BLaER1 (cell line): ENCODE measurements around the gene CFAP92.

Experiments
- H3K27ac ChIP-seq: shearing (Covaris generic); formaldehyde crosslinking; 2 replicates; pipeline ENCODE4 v1.8.1; 2022
- H3K27me3 ChIP-seq: shearing (Covaris generic); formaldehyde crosslinking; 2 replicates; pipeline ENCODE4 v1.8.1; 2022
- H3K36me3 ChIP-seq: shearing (Covaris generic); formaldehyde crosslinking; 2 replicates; pipeline ENCODE4 v1.8.1; 2022
- H3K4me1 ChIP-seq: shearing (Covaris generic); formaldehyde crosslinking; 2 replicates; pipeline ENCODE4 v1.8.1; 2022
- H3K4me2 ChIP-seq: shearing (Covaris generic); formaldehyde crosslinking; 2 replicates; pipeline ENCODE4 v1.8.1; 2022
- H3K4me3 ChIP-seq: shearing (Covaris generic); formaldehyde crosslinking; 2 replicates; pipeline ENCODE4 v1.8.1; 2022
- H3K9ac ChIP-seq: shearing (Covaris generic); formaldehyde crosslinking; 2 replicates; pipeline ENCODE4 v1.8.1; 2022
- H3K9me3 ChIP-seq: shearing (Covaris generic); formaldehyde crosslinking; 2 replicates; pipeline ENCODE4 v1.8.1; 2022
- H4K20me1 ChIP-seq: shearing (Covaris generic); formaldehyde crosslinking; 2 replicates; pipeline ENCODE4 v1.8.1; 2022
- Cebpa-rat ChIP-seq: shearing (Covaris generic); IDR thresholded peaks from 2 replicates; pipeline ENCODE4 v1.8.1; 2022

Gene CFAP92

DNA sequence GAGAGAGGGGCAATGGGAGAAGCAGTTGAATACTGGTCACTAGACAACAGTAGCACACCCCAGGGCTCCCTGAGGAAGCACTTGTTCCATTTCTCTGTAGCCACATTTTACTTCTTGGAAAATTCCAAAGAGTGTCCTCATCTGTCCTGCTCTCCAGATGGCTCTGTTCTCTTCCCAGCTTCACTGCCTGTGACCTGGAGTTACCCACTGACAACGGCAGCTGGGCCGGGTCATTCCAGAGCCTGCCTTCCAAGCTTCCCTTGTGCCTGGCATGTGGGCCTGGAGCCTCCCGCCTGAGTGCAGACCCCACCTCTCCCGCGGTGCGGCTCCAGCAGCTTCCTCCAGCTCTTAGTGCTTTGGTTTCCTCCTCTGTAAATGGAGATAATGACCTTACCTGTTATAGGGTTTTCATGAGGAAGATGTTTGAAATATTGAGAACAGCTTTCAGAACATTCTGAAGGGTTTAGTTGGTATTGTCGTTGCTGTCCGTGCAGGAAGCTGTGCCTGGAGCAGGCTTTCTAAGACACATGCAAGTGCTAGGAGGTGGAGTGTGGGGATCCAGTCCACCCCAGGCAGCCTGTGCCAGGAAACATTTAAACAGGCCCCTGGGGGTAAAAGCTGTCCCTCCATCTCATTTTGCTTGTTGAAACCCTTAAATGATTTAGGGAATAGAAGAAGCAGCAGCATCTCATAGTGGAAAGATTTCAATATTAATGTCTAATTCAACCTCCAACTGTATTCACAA is 32.0 kb upstream of the CFAP92 start:
- Histone ChIP-seq H3K9me3 (peaks cover 10% of the 10 kb centered on the region), H3K4me3 (no peak overlapping the region), H3K36me3 (no peaks in the 10 kb centered on the region), H3K27ac (no peak overlapping the region), H3K4me1 (peaks cover 56% of the 10 kb centered on the region), H3K4me2 (peak overlapping the region; percentile 87), H3K27me3 (no peaks in the 10 kb centered on the region), H4K20me1 (no peaks in the 10 kb centered on the region), H3K9ac (0 out of 2 replicates have a peak overlapping the region, but pooled peaks have one; percentile 6)
- no peak for TF ChIP-seq Cebpa-rat

DNA sequence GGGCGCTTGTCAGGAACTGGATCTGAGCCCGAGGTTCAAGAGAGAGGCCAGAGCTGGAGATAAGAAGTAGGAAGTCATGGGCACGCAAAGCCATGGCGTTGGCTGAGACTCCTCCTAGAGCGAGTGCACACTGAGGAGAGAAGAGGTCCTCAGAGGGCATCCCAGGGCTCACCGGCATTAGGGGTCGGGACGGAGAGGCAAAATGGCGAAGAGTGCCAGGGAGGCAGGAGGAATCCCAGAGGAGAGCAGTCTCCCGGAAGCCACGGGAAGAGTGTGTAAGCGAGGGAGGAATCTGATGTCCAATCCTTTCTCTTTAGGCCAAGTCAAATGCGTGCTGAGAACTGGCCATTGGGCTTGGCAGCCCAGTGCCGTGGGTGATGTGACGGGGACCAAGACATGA is 31.2 kb upstream of the CFAP92 start:
- H3K36me3 ChIP-seq = no peaks in the 10 kb centered on the region
- H3K4me1 ChIP-seq = peaks cover 55% of the 10 kb centered on the region
- H4K20me1 ChIP-seq = no peaks in the 10 kb centered on the region
- TF ChIP-seq Cebpa-rat = no peak
- no peak overlapping the region for H3K4me3 ChIP-seq
- peaks cover 3% of the 10 kb centered on the region for H3K9me3 ChIP-seq
- no peak overlapping the region for H3K27ac ChIP-seq
- H3K9ac ChIP-seq = no peak overlapping the region
- H3K4me2 ChIP-seq = no peak overlapping the region
- no peaks in the 10 kb centered on the region for H3K27me3 ChIP-seq

DNA sequence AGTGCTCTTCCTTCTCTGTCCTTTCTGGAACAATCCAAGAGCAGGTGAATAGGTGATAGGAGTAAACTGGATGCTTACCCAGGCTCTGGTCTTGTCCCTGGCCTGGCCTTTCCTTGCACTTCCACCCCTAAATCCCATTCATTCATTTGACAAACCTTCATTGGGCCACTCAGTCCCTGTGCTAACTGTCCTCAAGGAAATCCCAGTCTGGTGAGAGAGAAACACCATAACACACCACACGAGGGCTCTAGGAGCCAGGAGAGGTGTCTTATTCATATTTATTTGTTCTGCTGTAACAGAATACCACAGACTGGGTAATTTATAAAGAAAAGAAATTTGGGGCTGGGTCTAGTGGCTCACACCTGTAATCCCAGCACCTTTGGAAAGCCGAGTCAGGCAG is 30.0 kb upstream of the CFAP92 start:
- no peaks in the 10 kb centered on the region for H3K27me3 ChIP-seq
- no peak overlapping the region for H3K9ac ChIP-seq
- no peak overlapping the region for H3K27ac ChIP-seq
- H3K4me1 ChIP-seq = peaks cover 61% of the 10 kb centered on the region
- no peak for TF ChIP-seq Cebpa-rat
- no peaks in the 10 kb centered on the region for H3K36me3 ChIP-seq
- no peak overlapping the region for H3K4me3 ChIP-seq
- H3K9me3 ChIP-seq = no peaks in the 10 kb centered on the region
- H3K4me2 ChIP-seq = peak overlapping the region; percentile 23; the same call in 1 of the 2 replicates
- H4K20me1 ChIP-seq = no peaks in the 10 kb centered on the region

DNA sequence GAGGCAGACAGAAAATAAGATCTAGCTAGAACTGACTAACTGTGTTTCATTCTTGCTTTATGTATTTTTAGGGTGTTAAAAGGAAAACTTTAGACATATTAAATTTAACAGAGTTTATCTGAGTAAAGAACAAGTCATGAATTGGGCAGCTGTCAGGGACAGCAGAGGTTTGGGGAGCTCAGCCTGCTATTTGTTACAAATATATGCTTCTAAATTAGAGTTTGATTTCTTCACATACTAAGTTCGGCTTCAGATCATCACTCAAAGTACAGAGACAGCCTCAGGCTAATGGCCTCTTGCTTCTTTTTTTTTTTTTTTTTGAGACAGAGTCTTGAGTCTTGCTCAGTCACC is 29.1 kb upstream of the CFAP92 start:
- TF ChIP-seq Cebpa-rat = no peak
- Histone ChIP-seq H3K4me2 (peak overlapping the region; percentile 72), H3K4me1 (peaks cover 71% of the 10 kb centered on the region), H3K27me3 (no peaks in the 10 kb centered on the region), H3K4me3 (no peak overlapping the region), H3K9ac (no peak overlapping the region), H3K36me3 (no peaks in the 10 kb centered on the region), H4K20me1 (no peaks in the 10 kb centered on the region), H3K9me3 (no peaks in the 10 kb centered on the region), H3K27ac (peak overlapping the region; percentile 31; the same call in 1 of the 2 replicates)

DNA sequence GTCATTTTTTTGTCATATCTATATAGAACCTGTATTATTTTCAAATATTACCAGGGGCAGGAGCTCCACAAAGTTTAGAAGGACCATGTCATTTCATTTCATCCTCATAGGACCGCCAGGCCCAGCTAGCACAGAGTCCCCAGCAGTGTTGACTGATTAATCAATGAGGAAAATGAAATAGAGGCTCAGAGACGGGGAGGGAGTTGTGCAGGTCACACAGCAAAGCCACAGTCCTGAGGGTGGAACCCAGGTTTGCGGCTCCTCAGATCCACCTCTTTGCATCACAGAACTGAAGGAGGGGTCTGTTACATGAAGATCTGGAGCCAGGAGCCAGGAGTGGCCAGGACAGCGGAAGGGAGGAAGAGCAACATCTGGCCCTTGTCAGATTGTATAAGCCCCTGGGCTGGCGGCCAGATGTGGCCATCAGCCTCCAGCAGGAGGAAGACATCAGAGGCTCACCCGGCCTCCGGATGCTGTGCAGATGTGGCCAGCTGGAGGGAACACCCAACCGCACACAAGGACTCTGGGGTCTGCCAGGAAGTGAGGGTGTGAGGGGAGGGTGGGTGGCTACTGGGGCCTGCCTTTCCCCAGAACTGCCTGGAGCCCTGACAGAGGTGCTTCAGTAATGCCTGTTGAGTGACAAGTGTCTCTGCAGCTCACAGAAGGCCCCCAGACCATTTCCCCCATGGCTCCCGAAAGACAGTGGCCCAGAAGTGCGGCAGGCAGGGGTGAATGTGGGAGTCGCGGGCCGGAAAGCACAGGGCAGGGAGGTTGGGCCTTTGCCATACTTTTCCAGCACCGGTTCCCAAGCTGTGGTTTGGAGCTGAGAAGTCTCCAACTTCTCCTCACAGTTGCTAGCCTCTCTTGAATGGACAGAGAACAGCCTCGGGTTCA is 28.5 kb upstream of the CFAP92 start:
- Histone ChIP-seq H4K20me1 (no peaks in the 10 kb centered on the region), H3K4me1 (peaks cover 73% of the 10 kb centered on the region), H3K4me2 (peak overlapping the region; percentile 72), H3K9ac (peak overlapping the region; percentile 11; the same call in 1 of the 2 replicates), H3K27me3 (no peaks in the 10 kb centered on the region), H3K27ac (peak overlapping the region; percentile 31; the same call in 1 of the 2 replicates), H3K4me3 (no peak overlapping the region), H3K9me3 (no peaks in the 10 kb centered on the region), H3K36me3 (no peaks in the 10 kb centered on the region)
- TF ChIP-seq Cebpa-rat = no peak

DNA sequence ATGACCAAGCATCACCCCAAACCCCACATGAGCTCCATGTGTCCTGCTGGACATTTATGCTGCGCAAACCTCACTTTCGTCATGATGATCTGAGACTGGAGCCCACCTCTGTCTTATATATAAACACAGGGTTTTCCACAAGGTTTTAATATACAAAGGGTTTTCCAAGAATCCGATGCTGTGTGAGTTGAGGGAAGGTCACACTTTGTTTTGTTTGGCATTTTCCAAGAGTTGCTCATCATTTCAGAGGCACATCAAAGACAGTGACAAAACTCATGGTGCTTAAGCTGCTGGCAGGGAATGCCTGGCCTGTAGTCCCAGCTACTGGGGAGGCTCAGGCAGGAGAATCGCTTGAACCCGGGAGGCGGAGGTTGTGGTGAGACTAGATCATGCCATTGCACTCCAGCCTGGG is 27.3 kb upstream of the CFAP92 start:
- no peaks in the 10 kb centered on the region for H3K9me3 ChIP-seq
- no peaks in the 10 kb centered on the region for H3K36me3 ChIP-seq
- no peak overlapping the region for H3K4me2 ChIP-seq
- H4K20me1 ChIP-seq = no peaks in the 10 kb centered on the region
- H3K4me1 ChIP-seq = peaks cover 75% of the 10 kb centered on the region
- TF ChIP-seq Cebpa-rat = no peak
- H3K4me3 ChIP-seq = no peak overlapping the region
- no peak overlapping the region for H3K27ac ChIP-seq
- no peak overlapping the region for H3K9ac ChIP-seq
- H3K27me3 ChIP-seq = no peaks in the 10 kb centered on the region

DNA sequence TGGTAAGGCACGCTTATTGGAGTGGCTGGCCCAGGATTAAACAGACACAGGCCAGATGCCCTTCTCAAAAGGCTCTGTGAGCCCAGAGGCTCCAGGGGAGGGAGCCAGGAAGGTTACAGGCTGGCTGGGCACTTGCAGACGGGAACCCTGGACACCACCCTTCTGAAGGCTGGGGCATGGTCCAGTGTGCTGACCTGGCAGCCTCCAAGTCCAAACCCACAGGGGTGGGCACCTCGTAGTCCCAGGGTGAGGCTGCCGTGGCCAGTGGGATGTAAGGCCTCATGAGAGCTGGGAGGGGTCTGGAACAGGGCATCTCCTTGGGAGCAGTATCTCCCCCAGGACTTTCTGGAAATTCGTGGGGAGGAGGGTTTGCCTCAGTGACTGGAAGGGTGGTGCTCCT is 26.8 kb upstream of the CFAP92 start:
- Histone ChIP-seq H3K36me3 (no peaks in the 10 kb centered on the region), H3K4me1 (peaks cover 75% of the 10 kb centered on the region), H3K4me2 (no peak overlapping the region), H3K4me3 (no peak overlapping the region), H3K27ac (no peak overlapping the region), H3K9me3 (no peaks in the 10 kb centered on the region), H3K27me3 (no peaks in the 10 kb centered on the region), H3K9ac (no peak overlapping the region), H4K20me1 (no peaks in the 10 kb centered on the region)
- TF ChIP-seq Cebpa-rat = no peak

DNA sequence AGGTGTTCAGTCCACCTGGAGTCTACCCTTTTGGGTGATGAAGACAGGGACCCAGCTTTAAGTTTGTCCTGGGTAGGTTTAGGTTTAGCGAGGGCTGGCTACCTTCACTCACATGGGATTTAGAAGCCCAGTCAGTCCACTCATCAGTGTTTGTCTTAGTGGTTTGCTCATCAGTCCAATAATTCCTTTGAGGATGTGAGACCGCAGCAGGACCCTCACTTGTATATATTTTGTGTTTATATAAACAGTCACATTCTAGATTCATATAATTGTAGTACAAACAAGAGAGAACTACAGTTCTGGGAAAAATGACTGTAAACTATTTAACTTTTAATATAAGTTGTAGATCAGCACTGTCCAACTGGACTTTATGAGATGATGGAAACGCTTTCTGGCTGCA is 25.4 kb upstream of the CFAP92 start:
- no peak overlapping the region for H3K4me3 ChIP-seq
- H3K9me3 ChIP-seq = no peaks in the 10 kb centered on the region
- no peaks in the 10 kb centered on the region for H4K20me1 ChIP-seq
- peak overlapping the region; percentile 95 for H3K4me2 ChIP-seq
- no peaks in the 10 kb centered on the region for H3K36me3 ChIP-seq
- no peak overlapping the region for H3K9ac ChIP-seq
- peaks cover 84% of the 10 kb centered on the region for H3K4me1 ChIP-seq
- TF ChIP-seq Cebpa-rat = no peak
- H3K27ac ChIP-seq = no peak overlapping the region
- H3K27me3 ChIP-seq = no peaks in the 10 kb centered on the region

DNA sequence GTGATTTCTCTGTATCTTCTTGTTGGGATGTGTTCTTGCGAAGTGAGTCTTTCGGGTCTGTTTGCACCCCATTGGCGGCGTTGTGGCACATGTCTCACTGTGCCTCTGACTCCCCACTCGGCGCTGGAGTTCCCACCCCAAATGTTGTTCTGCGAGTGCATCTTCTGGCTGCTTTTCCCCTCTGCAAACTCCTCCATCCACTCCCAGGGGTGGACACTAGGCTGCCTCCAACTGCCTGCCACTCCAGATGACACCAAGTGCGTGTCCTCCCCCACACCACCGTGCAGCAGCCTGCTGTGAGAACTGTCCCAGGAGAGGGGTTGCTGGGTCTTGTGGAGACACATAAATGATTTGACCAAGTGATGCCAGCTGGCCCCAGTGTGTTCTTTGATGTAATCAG is 24.9 kb upstream of the CFAP92 start:
- H3K27ac ChIP-seq = no peak overlapping the region
- H3K4me3 ChIP-seq = no peak overlapping the region
- TF ChIP-seq Cebpa-rat = no peak
- H3K36me3 ChIP-seq = no peaks in the 10 kb centered on the region
- H3K9ac ChIP-seq = no peak overlapping the region
- H3K9me3 ChIP-seq = no peaks in the 10 kb centered on the region
- peak overlapping the region; percentile 95 for H3K4me2 ChIP-seq
- H3K27me3 ChIP-seq = no peaks in the 10 kb centered on the region
- H4K20me1 ChIP-seq = no peaks in the 10 kb centered on the region
- peaks cover 83% of the 10 kb centered on the region for H3K4me1 ChIP-seq

DNA sequence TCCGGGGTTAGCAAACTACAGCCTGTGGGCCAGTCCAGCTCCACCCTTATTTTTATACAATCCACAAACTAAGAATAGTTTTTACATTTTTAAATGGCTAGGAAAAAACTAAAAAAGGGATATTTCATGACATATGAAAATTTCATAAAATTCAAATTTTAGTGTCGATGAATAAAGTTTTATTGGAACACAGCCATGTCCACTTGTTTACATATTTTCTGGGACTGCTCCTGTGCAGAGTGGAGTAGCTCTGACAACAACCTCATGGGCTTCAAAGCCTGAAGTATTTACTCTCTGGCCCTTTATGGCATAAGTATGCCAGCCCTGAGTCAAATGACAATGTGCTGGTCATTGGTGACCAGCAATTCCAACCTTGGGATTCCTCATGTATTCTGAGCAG is 24.4 kb upstream of the CFAP92 start:
- Histone ChIP-seq H3K27me3 (no peaks in the 10 kb centered on the region), H3K36me3 (no peaks in the 10 kb centered on the region), H4K20me1 (no peaks in the 10 kb centered on the region), H3K9ac (no peak overlapping the region), H3K9me3 (no peaks in the 10 kb centered on the region), H3K27ac (peak overlapping the region; percentile 82; the same call in 1 of the 2 replicates), H3K4me2 (peak overlapping the region; percentile 95), H3K4me1 (peaks cover 78% of the 10 kb centered on the region), H3K4me3 (no peak overlapping the region)
- no peak for TF ChIP-seq Cebpa-rat
